Stimulated activated CD4-positive, alpha-beta T cell treated with anti-CD3 and anti-CD28 coated beads, Interleukin-1b, Interleukin-23, amount 100 ng/mL, for 24 hours (primary cell): ENCODE data around the gene OR4C13.
"Not testable (repeated sequence)": the region's sequence is repeated elsewhere in the genome, so short reads cannot be mapped to it uniquely, and the experiment has no call there.

Source experiments
- DNase-seq, 4 experiments: peaks; one replicate each; pipeline ENCODE4 v3.0.0-alpha.2; 2020; ENCODE audit warnings: low read depth in 4 of 4, low spot score in 1 of 4

Gene OR4C13

DNA sequence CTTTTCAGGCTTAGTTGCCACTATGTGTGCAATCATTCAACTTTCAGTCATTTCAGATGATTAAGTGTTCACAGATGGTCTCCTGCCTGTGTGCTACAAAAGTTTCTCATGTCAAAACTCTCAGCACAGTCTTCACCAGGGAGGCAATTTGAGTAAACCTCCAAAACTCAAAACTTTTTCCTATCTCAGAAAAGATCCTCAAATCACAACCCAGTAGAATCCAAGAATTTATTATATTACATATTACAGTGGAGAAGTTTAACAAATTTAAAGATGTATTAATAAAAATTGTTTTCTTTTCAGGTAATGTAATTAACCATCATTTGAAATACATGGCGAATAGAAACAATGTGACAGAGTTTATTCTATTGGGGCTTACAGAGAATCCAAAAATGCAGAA is at the start of gene OR4C13:
TSS of gene OR4C13 (plus strand) at position 301 of the 400 bp plus-strand sequence. CDS start at position 333, 32 bp downstream.
- DNase-seq: no peak

DNA sequence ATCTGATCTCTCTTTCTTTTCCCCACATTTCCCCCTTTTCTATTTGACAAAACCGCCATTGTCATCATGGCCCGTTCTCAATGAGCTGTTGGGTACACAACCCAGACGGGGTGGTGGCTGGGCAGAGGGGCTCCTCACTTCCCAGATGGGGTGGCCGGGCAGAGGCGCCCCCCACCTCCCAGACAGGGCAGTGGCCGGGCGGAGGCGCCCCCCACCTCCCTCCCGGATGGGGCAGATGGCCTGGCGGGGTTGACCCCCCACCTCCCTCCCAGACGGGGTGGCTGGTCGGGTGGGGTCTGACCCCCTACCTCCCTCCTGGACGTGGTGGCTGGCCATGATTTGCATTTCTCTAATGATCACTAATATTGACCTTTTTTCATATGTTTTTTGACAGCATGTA is 40.7 kb upstream of the OR4C13 start:
- DNase-seq: not testable (repeated sequence)

DNA sequence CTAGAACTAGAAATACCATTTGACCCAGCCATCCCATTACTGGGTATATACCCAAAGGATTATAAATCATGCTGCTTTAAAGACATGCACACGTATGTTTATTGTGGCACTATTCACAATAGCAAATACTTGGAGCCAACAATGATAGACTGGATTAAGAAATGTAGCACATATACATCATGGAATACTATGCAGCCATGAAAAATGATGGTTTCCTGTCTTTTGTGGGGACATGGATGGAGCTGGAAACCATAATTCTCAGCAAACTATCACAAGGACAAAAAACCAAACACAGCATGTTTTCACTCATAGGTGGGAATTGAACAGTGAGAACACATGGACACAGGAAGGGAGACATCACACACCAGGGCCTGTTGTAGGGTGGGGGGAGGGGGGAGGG is 3.5 kb upstream of the OR4C13 start:
- not testable (repeated sequence) for DNase-seq

DNA sequence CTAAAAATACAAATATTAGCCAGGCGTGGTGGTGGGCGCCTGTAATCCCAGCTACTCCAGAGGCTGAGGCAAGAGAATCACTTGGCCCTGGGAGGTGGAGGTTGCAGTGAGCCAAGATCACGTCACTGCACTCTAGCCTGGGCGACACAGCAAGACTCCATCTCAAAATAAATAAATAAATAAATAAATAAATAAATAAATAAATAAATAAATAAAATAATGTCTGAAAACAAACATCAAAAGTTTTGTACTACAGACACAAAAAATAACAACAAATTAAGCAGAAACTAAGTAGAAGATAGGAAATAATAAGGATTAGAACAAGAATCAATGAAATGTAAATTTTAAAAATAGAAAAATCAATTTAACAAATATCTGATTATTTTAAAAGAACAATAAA is 21.2 kb downstream of the OR4C13 start:
- not testable (repeated sequence) for DNase-seq

DNA sequence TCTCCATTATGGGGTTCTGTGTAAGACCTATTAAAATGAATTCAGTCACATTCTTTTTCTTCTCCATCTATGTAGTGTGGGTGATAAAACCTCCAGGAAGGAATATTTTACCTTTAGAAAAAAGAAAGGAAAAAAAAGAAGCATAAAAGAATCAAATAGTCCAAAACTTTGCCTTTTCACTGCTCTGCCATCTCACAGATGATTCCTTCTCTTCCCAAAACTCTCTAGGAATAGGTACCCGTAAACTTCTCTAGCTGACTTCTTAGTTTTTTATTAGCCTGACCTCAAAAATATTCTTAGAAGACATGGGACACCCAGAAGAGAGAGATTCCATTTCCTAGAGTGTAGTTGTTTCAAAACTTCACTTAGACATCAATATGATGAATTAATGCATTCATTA is 30.2 kb downstream of the OR4C13 start, which contains the start of gene OR4C12:
TSS of gene OR4C12 (minus strand) at position 101 of the 400 bp plus-strand sequence. CDS start at position 67, 34 bp downstream.
- DNase-seq: not testable (repeated sequence)

DNA sequence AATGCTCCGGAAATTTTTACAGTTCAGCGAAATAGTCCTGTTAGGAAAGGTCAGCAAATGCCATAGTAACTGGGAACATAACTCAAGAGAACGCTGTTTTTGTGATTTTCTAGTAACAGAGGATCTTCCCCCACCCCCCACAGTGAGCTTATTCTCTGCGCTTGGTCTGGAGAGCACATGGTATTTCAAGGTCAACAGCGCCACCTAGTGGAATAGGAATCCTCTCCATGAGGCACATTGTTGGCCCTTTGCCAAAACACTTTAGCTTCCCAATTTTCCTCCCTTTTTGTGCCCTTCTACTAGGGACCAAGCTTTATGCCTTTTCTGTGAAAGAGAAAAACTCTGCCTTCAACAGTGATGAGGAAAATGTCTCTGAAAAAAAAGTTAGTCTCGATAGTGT is 43.4 kb downstream of the OR4C13 start:
- no peak for DNase-seq
